Right ventricle myocardium inferior (tissue), 1 donor: Measurements from ENCODE around the gene ATP8A2. TPM values are rescaled to one million over a fixed set of nuclear protein-coding genes. Genes with fewer than 3 reads are reported as not detected.
A peak's percentile ranks its signal among the peaks of the same experiment; 100 is the strongest.

ENCODE experiments used
- ATAC-seq: fragments of 200-7000 bp; cut with Tn5 transposase; one replicate; pipeline ENCODE4 v1.9.1; 2020; ENCODE audit warnings: mild to moderate bottlenecking, moderate library complexity
- DNase-seq: peaks from one replicate; pipeline ENCODE4 v3.0.0; 2021; ENCODE audit errors: missing footprints
- intact Hi-C: fragments of 100-400 bp; cut with DNase I; formaldehyde crosslinking; loops from one replicate; pipeline ENCODE4 v1.11.0; 2022
- total RNA-seq: library from RNA; stranded (reverse); fragmentation: NEBNext Ultra II Directional; extraction: Animal tissue kit (Norgen Biotek cat#: 25700); gene quantifications from one replicate; pipeline ENCODE4 v1.2.1, GENCODE V29; 2021
- donor health status: DM: no; HTN: yes; CAD: no; lungs with severe emphysema.

Gene ATP8A2
- total RNA-seq, 1 donor from 2014 or later = 0.11 TPM

- DNase-seq = no peak
- ATAC-seq = no peak
- intact Hi-C loops = no loop called here
Observed at GRCh38 chr13:25659091-25659795, 287.5 kb downstream of the ATP8A2 start.

- no peak for DNase-seq
- intact Hi-C loops = no loop called here
- ATAC-seq = no peak
Observed at GRCh38 chr13:25660996-25661395, 289.2 kb downstream of the ATP8A2 start.

GRCh38 chr13:25662516-25662915 lies 290.7 kb downstream of the ATP8A2 start:
- DNase-seq (no peak), ATAC-seq (no peak)
- intact Hi-C loops = no loop called here

GRCh38 chr13:25668345-25668744 lies 296.6 kb downstream of the ATP8A2 start:
- intact Hi-C loops = no loop called here
- no peak for ATAC-seq
- DNase-seq = no peak

- DNase-seq (no peak), ATAC-seq (no peak)
- intact Hi-C loops = no loop called here
Observed at GRCh38 chr13:25673711-25674110, 301.9 kb downstream of the ATP8A2 start.

- DNase-seq (no peak), ATAC-seq (no peak)
- intact Hi-C loops = no loop called here
Observed at GRCh38 chr13:25674371-25674770, 302.6 kb downstream of the ATP8A2 start.

GRCh38 chr13:25675060-25675459 lies 303.3 kb downstream of the ATP8A2 start:
- intact Hi-C loops = no loop called here
- no peak for ATAC-seq
- DNase-seq = no peak

- intact Hi-C loops = no loop called here
- DNase-seq = no peak
- ATAC-seq = no peak
Observed at GRCh38 chr13:25677956-25678355, 306.2 kb downstream of the ATP8A2 start.

GRCh38 chr13:25678398-25678797 lies 306.6 kb downstream of the ATP8A2 start:
- peak; percentile 39 for ATAC-seq
- intact Hi-C loops = no loop called here
- DNase-seq = no peak

- intact Hi-C loops = no loop called here
- ATAC-seq (peak; percentile 23), DNase-seq (no peak)
Observed at GRCh38 chr13:25679159-25679558, 307.4 kb downstream of the ATP8A2 start.

GRCh38 chr13:25679936-25680335 lies 308.2 kb downstream of the ATP8A2 start:
- intact Hi-C loops = no loop called here
- no peak for ATAC-seq

GRCh38 chr13:25682276-25682675 lies 310.5 kb downstream of the ATP8A2 start:
- ATAC-seq (no peak), DNase-seq (no peak)
- intact Hi-C loops = no loop called here

More at GRCh38 chr13:25679936-25680335, 308.2 kb downstream of the ATP8A2 start:
- DNase-seq = no peak

GRCh38 chr13:25683056-25683455 lies 311.3 kb downstream of the ATP8A2 start:
- no peak for DNase-seq
- intact Hi-C loops = no loop called here
- no peak for ATAC-seq

- DNase-seq = no peak
- intact Hi-C loops = no loop called here
- ATAC-seq = no peak
Observed at GRCh38 chr13:25683662-25684370, 312.0 kb downstream of the ATP8A2 start.

- DNase-seq = no peak
- intact Hi-C loops = no loop called here
- no peak for ATAC-seq
Observed at GRCh38 chr13:25684491-25684890, 312.7 kb downstream of the ATP8A2 start.

- DNase-seq (no peak), ATAC-seq (peak; percentile 33)
- intact Hi-C loops = no loop called here
Observed at GRCh38 chr13:25686831-25687470, 315.2 kb downstream of the ATP8A2 start.

GRCh38 chr13:25687471-25688225 lies 315.9 kb downstream of the ATP8A2 start:
- intact Hi-C loops = no loop called here
- peak; percentile 67 for ATAC-seq
- no peak for DNase-seq

- ATAC-seq (no peak), DNase-seq (no peak)
- intact Hi-C loops = no loop called here
Observed at GRCh38 chr13:25688536-25688935, 316.8 kb downstream of the ATP8A2 start.

GRCh38 chr13:25689539-25689938 lies 317.8 kb downstream of the ATP8A2 start:
- intact Hi-C loops = no loop called here
- DNase-seq = no peak
- ATAC-seq = no peak
